ENCODE data around the gene PSORS1C2. TPM values are rescaled to one million over a fixed set of nuclear protein-coding genes. Genes with fewer than 3 reads are reported as not detected.

PSORS1C2 gene
- total and polyA plus RNA-seq, 2 donors (not counting 1 experiment from before 2014, with no cell fraction given), result not detected

DNA sequence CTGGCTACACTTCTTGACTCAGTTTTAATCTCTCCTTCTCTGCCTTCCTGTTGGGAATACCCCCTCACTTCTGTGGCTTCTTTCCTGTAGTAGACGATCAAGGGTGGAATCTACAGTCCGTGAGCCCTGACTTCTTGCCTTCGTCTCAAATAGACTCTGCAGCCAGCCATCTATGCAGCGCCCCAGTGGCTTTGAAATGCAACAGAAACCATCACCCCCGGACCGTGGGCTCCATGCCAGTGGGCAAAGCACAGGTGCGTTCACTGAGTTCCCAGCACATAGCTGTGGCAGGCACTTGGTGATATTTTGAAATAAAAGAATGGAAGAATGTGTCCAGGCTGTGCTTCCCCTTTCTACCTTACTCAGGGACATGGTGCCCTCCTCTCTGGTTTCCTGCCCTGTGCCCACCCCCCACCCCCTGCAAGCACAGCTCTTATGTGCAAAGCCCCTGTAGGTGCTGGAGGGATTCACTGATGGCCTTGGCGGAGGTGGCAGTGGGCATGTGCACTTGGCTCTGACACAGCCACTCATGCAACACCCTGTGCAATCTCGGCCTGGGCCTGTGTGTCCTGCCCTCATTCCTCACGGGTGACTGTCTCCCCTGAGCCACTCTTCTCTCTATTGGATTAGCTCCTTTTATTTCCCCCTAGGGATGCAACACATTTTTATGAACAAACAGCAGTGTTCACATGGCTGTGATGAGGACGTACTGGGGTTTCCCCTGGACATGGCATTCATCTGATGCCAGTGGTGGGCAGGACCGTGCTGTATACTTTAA is 13.1 kb downstream of the PSORS1C2 start:
- no peak overlapping the region for H3K4me3 ChIP-seq (ENCODE audit: control extremely low read depth in 1 of 5, extremely low read depth in 1 of 5, insufficient read depth in 1 of 5, low read depth in 2 of 5, low read length in 4 of 5)
- ChIA-PET CTCF (interaction anchor here (0.7 to 2.2 kb wide), 3 partner anchors 9 to 66 kb away, joined by 3 to 8 read pairs (median 6); no protein-coding TSS in a partner anchor), POLR2A (interaction anchor here (0.6 kb wide), 1 partner anchor 258 kb away, joined by 3 read pairs; no protein-coding TSS in a partner anchor)
- no peaks in the 10 kb centered on the region for H3K79me2 ChIP-seq (ENCODE audit: control insufficient read depth, insufficient read depth, low read length)
- no peak for ATAC-seq (ENCODE audit: low read depth)
- H4K20me1 ChIP-seq (ENCODE audit: control insufficient read depth, insufficient read depth, low read length, poor library complexity, severe bottlenecking), result no peaks in the 10 kb centered on the region
- no peak overlapping the region for H3K27ac ChIP-seq (ENCODE audit: low read length in 2 of 2)
- Mint-ChIP-seq H3K4me3 (no peak overlapping the region), H3K27me3 (peaks cover 26% of the 10 kb centered on the region), H3K27ac (no peak overlapping the region), H3K9me3 (ENCODE audit: insufficient read depth) (no peaks in the 10 kb centered on the region), H3K4me1 (peaks cover 4% of the 10 kb centered on the region)
- H3K4me2 ChIP-seq (replicated peaks; ENCODE audit: low read depth, low read length, poor library complexity, severe bottlenecking), result no peak overlapping the region
- H3K27me3 ChIP-seq (replicated peaks in 1 of 4; ENCODE audit: control extremely low read depth in 1 of 4, control insufficient read depth in 3 of 4, insufficient read depth in 4 of 4, low read length in 3 of 4), result peaks cover 0 to 7% (median 3%) of the 10 kb centered on the region in 4 experiments
- H3K36me3 ChIP-seq (replicated peaks in 1 of 2; ENCODE audit: control extremely low read depth in 1 of 2, control insufficient read depth in 1 of 2, extremely low read depth in 1 of 2, insufficient read depth in 2 of 2, low read length in 1 of 2), result no peaks in the 10 kb centered on the region
- no peak overlapping the region for H3K9ac ChIP-seq (ENCODE audit: low read length)
- no peaks in the 10 kb centered on the region for H3K9me3 ChIP-seq (ENCODE audit: control extremely low read depth in 1 of 3, control insufficient read depth in 2 of 3, insufficient read depth in 1 of 3, low read length in 2 of 3)
- no peak for DNase-seq
- H2AFZ ChIP-seq (ENCODE audit: insufficient read depth, low read depth, low read length, poor library complexity, severe bottlenecking), result no peak overlapping the region
- no peak for TF ChIP-seq EZH2 (IDR thresholded peaks at IDR 0.05; ENCODE audit: borderline replicate concordance, insufficient read depth, low read depth, low read length, poor library complexity, severe bottlenecking)
- TF ChIP-seq, protein P1, sequence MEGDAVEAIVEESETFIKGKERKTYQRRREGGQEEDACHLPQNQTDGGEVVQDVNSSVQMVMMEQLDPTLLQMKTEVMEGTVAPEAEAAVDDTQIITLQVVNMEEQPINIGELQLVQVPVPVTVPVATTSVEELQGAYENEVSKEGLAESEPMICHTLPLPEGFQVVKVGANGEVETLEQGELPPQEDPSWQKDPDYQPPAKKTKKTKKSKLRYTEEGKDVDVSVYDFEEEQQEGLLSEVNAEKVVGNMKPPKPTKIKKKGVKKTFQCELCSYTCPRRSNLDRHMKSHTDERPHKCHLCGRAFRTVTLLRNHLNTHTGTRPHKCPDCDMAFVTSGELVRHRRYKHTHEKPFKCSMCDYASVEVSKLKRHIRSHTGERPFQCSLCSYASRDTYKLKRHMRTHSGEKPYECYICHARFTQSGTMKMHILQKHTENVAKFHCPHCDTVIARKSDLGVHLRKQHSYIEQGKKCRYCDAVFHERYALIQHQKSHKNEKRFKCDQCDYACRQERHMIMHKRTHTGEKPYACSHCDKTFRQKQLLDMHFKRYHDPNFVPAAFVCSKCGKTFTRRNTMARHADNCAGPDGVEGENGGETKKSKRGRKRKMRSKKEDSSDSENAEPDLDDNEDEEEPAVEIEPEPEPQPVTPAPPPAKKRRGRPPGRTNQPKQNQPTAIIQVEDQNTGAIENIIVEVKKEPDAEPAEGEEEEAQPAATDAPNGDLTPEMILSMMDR (IDR thresholded peaks at IDR 0.05), result no peak
- intact Hi-C loops (cut with micrococcal nuclease), result no loop called here
- WGBS (ENCODE audit: insufficient coverage), result 75% methylated on average over 9 of the region's 12 CpGs
- H3K4me1 ChIP-seq (ENCODE audit: control insufficient read depth in 2 of 2, insufficient read depth in 2 of 2, low read length in 2 of 2), result peaks cover 0 to 3% of the 10 kb centered on the region in 2 donors

DNA sequence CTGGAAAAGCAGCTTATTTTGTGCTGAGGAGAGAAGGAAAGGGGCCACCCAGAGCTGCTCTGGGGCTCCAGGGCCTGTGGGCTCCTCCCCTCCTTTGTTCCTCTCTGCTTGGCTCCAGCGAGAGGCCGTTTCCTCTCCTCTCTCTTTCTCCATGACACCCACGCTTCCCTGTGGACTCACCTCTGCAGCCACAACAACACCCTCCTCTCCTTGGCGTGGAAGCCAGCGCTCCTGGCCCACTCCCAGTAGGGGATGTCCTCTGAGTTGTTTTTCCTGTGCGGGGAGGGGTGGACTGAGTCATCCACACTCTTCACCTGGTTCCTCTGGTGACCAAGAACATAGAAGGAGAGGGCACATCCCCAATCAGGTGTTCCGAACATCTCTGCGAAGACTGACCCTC is 13.7 kb downstream of the PSORS1C2 start:
- H2AFZ ChIP-seq (ENCODE audit: insufficient read depth, low read depth, low read length, poor library complexity, severe bottlenecking), result no peak overlapping the region
- intact Hi-C loops (cut with micrococcal nuclease), result no loop called here

More for the DNA sequence above, 13.7 kb downstream of the PSORS1C2 start:
- ChIA-PET POLR2A (no interaction called here), CTCF (no interaction called here)
- no peak for TF ChIP-seq EZH2 (IDR thresholded peaks at IDR 0.05; ENCODE audit: borderline replicate concordance, insufficient read depth, low read depth, low read length, poor library complexity, severe bottlenecking)
- TF ChIP-seq, protein P1 (IDR thresholded peaks at IDR 0.05), result no peak
- H3K9me3 Mint-ChIP-seq (ENCODE audit: insufficient read depth), result no peaks in the 10 kb centered on the region
- H3K4me1 Mint-ChIP-seq, result peaks cover 4% of the 10 kb centered on the region
- ATAC-seq (ENCODE audit: low read depth) (no peak), DNase-seq (no peak)
- no peak overlapping the region for H3K27ac ChIP-seq (ENCODE audit: low read length in 2 of 2)
- no peak overlapping the region for H3K4me2 ChIP-seq (replicated peaks; ENCODE audit: low read depth, low read length, poor library complexity, severe bottlenecking)
- peaks cover 0 to 7% (median 3%) of the 10 kb centered on the region in 4 experiments for H3K27me3 ChIP-seq (replicated peaks in 1 of 4; ENCODE audit: control extremely low read depth in 1 of 4, control insufficient read depth in 3 of 4, insufficient read depth in 4 of 4, low read length in 3 of 4)
- no peaks in the 10 kb centered on the region for H3K79me2 ChIP-seq (ENCODE audit: control insufficient read depth, insufficient read depth, low read length)
- H3K27ac Mint-ChIP-seq, result no peak overlapping the region
- peaks cover 26% of the 10 kb centered on the region for H3K27me3 Mint-ChIP-seq
- H3K36me3 ChIP-seq (replicated peaks in 1 of 2; ENCODE audit: control extremely low read depth in 1 of 2, control insufficient read depth in 1 of 2, extremely low read depth in 1 of 2, insufficient read depth in 2 of 2, low read length in 1 of 2), result no peaks in the 10 kb centered on the region
- no peaks in the 10 kb centered on the region for H4K20me1 ChIP-seq (ENCODE audit: control insufficient read depth, insufficient read depth, low read length, poor library complexity, severe bottlenecking)
- H3K9ac ChIP-seq (ENCODE audit: low read length), result no peak overlapping the region
- H3K9me3 ChIP-seq (ENCODE audit: control extremely low read depth in 1 of 3, control insufficient read depth in 2 of 3, insufficient read depth in 1 of 3, low read length in 2 of 3), result no peaks in the 10 kb centered on the region
- WGBS (ENCODE audit: insufficient coverage), result 71% methylated on average over 4 of the region's 8 CpGs
- H3K4me3 Mint-ChIP-seq, result no peak overlapping the region
- peaks cover 0 to 3% of the 10 kb centered on the region in 2 donors for H3K4me1 ChIP-seq (ENCODE audit: control insufficient read depth in 2 of 2, insufficient read depth in 2 of 2, low read length in 2 of 2)
- no peak overlapping the region for H3K4me3 ChIP-seq (ENCODE audit: control extremely low read depth in 1 of 5, extremely low read depth in 1 of 5, insufficient read depth in 1 of 5, low read depth in 2 of 5, low read length in 4 of 5)
